Neuronal stem cell (in vitro differentiated cells): ENCODE data around the gene ROBO4.

Experiments
- DNase-seq: peaks from one replicate; pipeline ENCODE4 v3.0.0-alpha.2; 2013; ENCODE audit warnings: low spot score
- H2AFZ ChIP-seq: one replicate; pipeline ENCODE4 v1.6.1; 2013; ENCODE audit warnings: mild to moderate bottlenecking, low read length, inconsistent platforms
- H2AK5ac ChIP-seq: 2 replicates; pipeline ENCODE4 v1.6.1; 2013; ENCODE audit warnings: low read depth, mild to moderate bottlenecking, inconsistent platforms, low read length, moderate library complexity, mixed read lengths
- H2BK120ac ChIP-seq: 2 replicates; pipeline ENCODE4 v1.6.1; 2013; ENCODE audit warnings: low read depth, mild to moderate bottlenecking, inconsistent platforms, low read length, moderate library complexity, mixed read lengths
- H2BK12ac ChIP-seq: one replicate; pipeline ENCODE4 v1.6.1; 2013; ENCODE audit warnings: low read length, inconsistent platforms
- H2BK15ac ChIP-seq: 2 replicates; pipeline ENCODE4 v1.6.1; 2013; ENCODE audit warnings: mild to moderate bottlenecking, low read length, inconsistent platforms, mixed read lengths
- H2BK5ac ChIP-seq: one replicate; pipeline ENCODE4 v1.6.1; 2013; ENCODE audit warnings: inconsistent platforms, mild to moderate bottlenecking, low read length, moderate library complexity
- H3K14ac ChIP-seq: one replicate; pipeline ENCODE4 v1.6.1; 2013; ENCODE audit warnings: low read length, inconsistent platforms
- H3K18ac ChIP-seq: 2 replicates; pipeline ENCODE4 v1.6.1; 2013; ENCODE audit warnings: low read length, inconsistent platforms
- H3K23ac ChIP-seq: 2 replicates; pipeline ENCODE4 v1.6.1; 2013; ENCODE audit warnings: low read depth, mild to moderate bottlenecking, mixed read lengths, low read length, inconsistent platforms; ENCODE audit not compliant: poor library complexity
- H3K27ac ChIP-seq: replicated peaks from 3 replicates; pipeline ENCODE4 v1.5.1; 2013; ENCODE audit warnings: low read length, inconsistent platforms
- H3K27me3 ChIP-seq, 3 experiments: 2 replicates each; pipeline ENCODE4 v1.6.1; 2013; ENCODE audit warnings: low read length in 3 of 3, mild to moderate bottlenecking in 2 of 3, inconsistent platforms in 1 of 3, low read depth in 1 of 3, mixed read lengths in 1 of 3, moderate library complexity in 1 of 3; ENCODE audit not compliant: control insufficient read depth in 3 of 3, insufficient read depth in 3 of 3
- H3K36me3 ChIP-seq, 2 donors: replicated peaks in 1 of 2; 2 replicates each; pipeline ENCODE4 v1.6.1; 2013; ENCODE audit warnings: low read length in 2 of 2; ENCODE audit not compliant: control insufficient read depth in 2 of 2, insufficient read depth in 2 of 2
- H3K4ac ChIP-seq: 2 replicates; pipeline ENCODE4 v1.6.1; 2013; ENCODE audit warnings: inconsistent platforms, mild to moderate bottlenecking, low read length, moderate library complexity
- H3K4me1 ChIP-seq, 2 donors: 1 replicate in 1 of 2; 2 replicates in 1 of 2; pipeline ENCODE4 v1.6.1; 2013; ENCODE audit warnings: low read length in 2 of 2, low read depth in 1 of 2; ENCODE audit not compliant: control insufficient read depth in 2 of 2, insufficient read depth in 1 of 2
- H3K4me2 ChIP-seq: one replicate; pipeline ENCODE4 v1.6.1; 2013; ENCODE audit warnings: mild to moderate bottlenecking, low read length, inconsistent platforms; ENCODE audit not compliant: insufficient read depth, poor library complexity, severe bottlenecking
- H3K4me3 ChIP-seq, 2 donors: 2 replicates each; pipeline ENCODE4 v1.5.1; 2013; ENCODE audit warnings: low read length in 2 of 2, mild to moderate bottlenecking in 2 of 2, inconsistent platforms in 1 of 2, moderate library complexity in 1 of 2
- H3K79me1 ChIP-seq: one replicate; pipeline ENCODE4 v1.6.1; 2013; ENCODE audit warnings: low read depth, mild to moderate bottlenecking, inconsistent platforms, low read length, moderate library complexity
- H3K9ac ChIP-seq: one replicate; pipeline ENCODE4 v1.6.1; 2013; ENCODE audit warnings: mild to moderate bottlenecking, low read depth, low read length, inconsistent platforms; ENCODE audit not compliant: poor library complexity
- H3K9me3 ChIP-seq, 2 donors: replicated peaks in 1 of 2; 2 replicates each; pipeline versions ENCODE3 to v1.6.1; 2013; ENCODE audit warnings: low read length in 2 of 2, mild to moderate bottlenecking in 2 of 2, inconsistent platforms in 1 of 2, low read depth in 1 of 2, mixed read lengths in 1 of 2, moderate library complexity in 1 of 2; ENCODE audit not compliant: control insufficient read depth in 2 of 2, insufficient read depth in 1 of 2
- H4K8ac ChIP-seq: one replicate; pipeline ENCODE4 v1.6.1; 2013; ENCODE audit warnings: low read depth, mild to moderate bottlenecking, inconsistent platforms, low read length, moderate library complexity
- H4K91ac ChIP-seq: one replicate; pipeline ENCODE4 v1.6.1; 2013; ENCODE audit warnings: low read length, low read depth, mild to moderate bottlenecking, inconsistent platforms; ENCODE audit not compliant: poor library complexity
- WGBS, 2 donors: extraction: QIAGEN DNeasy Blood & Tissue Kit; methylation state at CpG; one replicate each; pipeline ENCODE4 v1.1.7; 2013; ENCODE audit warnings: missing lambda C conversion rate in 2 of 2, mixed read lengths in 1 of 2; ENCODE audit not compliant: insufficient read length in 2 of 2, insufficient replicate concordance in 1 of 2; ENCODE audit errors: extremely low coverage in 2 of 2; 5-methylcytosine and 5-hydroxymethylcytosine counted together

The ROBO4 gene

DNA sequence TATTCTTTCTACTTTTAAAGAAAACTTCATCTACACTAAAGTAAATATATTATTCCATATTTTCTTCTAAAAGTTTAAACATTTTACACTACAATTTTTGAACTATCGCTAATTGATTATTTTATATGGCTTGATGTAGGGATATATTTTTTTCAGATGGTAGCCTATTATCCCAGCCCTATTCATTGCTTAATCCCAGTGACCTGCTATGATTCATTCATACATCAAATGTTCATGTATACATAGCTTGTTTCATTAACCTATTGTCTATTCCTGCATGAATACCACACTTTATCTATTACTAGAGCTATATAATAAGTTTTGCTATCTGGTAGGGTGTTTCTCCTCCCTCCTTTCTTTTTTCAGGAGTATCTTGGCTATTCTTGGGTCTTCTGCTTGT, 5.0 kb upstream of the ROBO4 start:
- H2AFZ ChIP-seq, result no peak overlapping the region
- H3K23ac ChIP-seq, result no peak overlapping the region
- H2BK15ac ChIP-seq, result no peak overlapping the region
- H2BK12ac ChIP-seq, result no peak overlapping the region
- H2BK5ac ChIP-seq, result no peak overlapping the region
- no peaks in the 10 kb centered on the region for H3K36me3 ChIP-seq
- no peaks in the 10 kb centered on the region for H3K79me1 ChIP-seq
- no peak for DNase-seq
- peaks cover under 1 to 8% of the 10 kb centered on the region in 2 donors for H3K4me1 ChIP-seq
- no peak overlapping the region for H3K14ac ChIP-seq
- WGBS, 2 donors, result no CpG with 5 or more reads among the region's 1 CpG
- no peak overlapping the region for H3K27ac ChIP-seq
- H3K18ac ChIP-seq, result no peak overlapping the region
- H3K4ac ChIP-seq, result no peak overlapping the region
- no peak overlapping the region for H4K8ac ChIP-seq
- no peak overlapping the region for H3K4me2 ChIP-seq
- H3K27me3 ChIP-seq, result peaks cover 0 to 19% (median 0%) of the 10 kb centered on the region in 3 experiments
- H2BK120ac ChIP-seq, result no peak overlapping the region
- no peak overlapping the region for H4K91ac ChIP-seq
- H3K4me3 ChIP-seq, result no peak overlapping the region
- H2AK5ac ChIP-seq, result no peak overlapping the region
- H3K9ac ChIP-seq, result no peak overlapping the region
- H3K9me3 ChIP-seq, result no peaks in the 10 kb centered on the region

DNA sequence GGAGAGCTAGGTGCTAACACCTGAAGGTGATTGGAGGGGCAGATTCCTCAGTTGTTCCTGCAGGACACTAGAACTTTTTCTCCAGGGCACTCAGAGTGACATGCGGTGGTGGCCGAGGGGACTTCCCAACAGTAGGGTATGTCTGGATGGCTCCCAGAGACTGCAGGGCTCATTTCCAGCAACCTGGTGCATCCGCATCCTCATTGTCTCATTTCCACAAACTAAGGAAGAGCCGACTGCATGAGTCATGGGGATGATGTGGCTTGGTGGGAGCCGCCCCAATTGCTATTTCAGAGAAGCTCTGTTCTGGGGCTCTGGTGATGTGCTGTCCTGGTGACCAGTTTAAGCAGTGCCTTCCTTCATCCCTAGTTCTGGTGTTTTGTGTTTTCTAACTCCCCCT, 2.8 kb upstream of the ROBO4 start:
- DNase-seq, result no peak
- peaks cover 3 to 8% of the 10 kb centered on the region in 2 donors for H3K4me1 ChIP-seq
- no peak overlapping the region for H3K4me3 ChIP-seq
- H3K14ac ChIP-seq, result no peak overlapping the region
- no peak overlapping the region for H2BK15ac ChIP-seq
- no peaks in the 10 kb centered on the region for H3K36me3 ChIP-seq
- no peak overlapping the region for H4K8ac ChIP-seq
- no peak overlapping the region for H3K9ac ChIP-seq
- H3K4ac ChIP-seq, result no peak overlapping the region
- H2BK12ac ChIP-seq, result no peak overlapping the region
- no peak overlapping the region for H2AK5ac ChIP-seq
- no peak overlapping the region for H2BK120ac ChIP-seq
- WGBS, 2 donors, result no CpG with 5 or more reads among the region's 5 CpGs
- no peak overlapping the region for H3K18ac ChIP-seq
- H3K27ac ChIP-seq, result no peak overlapping the region
- H4K91ac ChIP-seq, result no peak overlapping the region
- no peaks in the 10 kb centered on the region for H3K79me1 ChIP-seq
- no peak overlapping the region for H2BK5ac ChIP-seq
- H3K9me3 ChIP-seq, result no peaks in the 10 kb centered on the region
- H2AFZ ChIP-seq, result no peak overlapping the region
- peaks cover 0 to 19% (median 0%) of the 10 kb centered on the region in 3 experiments for H3K27me3 ChIP-seq
- H3K23ac ChIP-seq, result no peak overlapping the region
- H3K4me2 ChIP-seq, result no peak overlapping the region

DNA sequence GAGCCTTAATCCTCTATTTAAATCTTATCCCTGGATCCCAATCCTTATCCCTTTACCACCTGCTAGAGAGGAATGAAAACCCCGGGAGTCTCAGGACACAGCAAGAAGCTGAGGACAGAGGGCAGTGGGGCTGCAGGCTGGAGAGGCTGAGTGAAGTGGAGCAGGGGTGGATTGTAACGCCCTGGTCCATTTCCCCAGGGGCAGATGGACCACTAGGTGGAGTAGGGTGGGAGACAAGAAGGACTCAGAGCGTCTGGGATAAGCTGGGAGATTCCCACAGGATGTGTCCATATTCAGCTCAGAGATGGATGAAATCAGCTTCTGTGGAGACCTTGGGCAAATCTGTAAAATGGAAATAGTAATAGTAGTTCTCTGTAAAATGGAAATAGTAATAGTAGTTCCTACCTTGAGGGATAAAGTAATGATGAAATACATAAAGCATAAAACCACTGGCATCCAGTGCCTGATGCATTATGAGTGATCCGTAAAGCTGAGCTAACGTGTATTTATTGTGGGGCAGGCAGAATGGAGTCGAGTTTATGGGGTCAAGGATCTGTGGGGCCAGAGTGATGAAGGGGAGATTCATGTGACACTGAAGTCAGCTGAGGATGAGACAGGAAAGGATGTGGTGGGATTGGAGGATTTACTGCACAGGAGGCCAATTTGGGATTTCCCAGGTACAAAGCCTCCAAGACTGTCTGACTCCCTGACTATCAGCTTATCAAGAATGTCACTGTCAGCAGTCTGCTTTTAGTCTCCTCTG, 1.9 kb upstream of the ROBO4 start:
- DNase-seq, result no peak
- no peaks in the 10 kb centered on the region for H3K79me1 ChIP-seq
- H3K9me3 ChIP-seq, result no peaks in the 10 kb centered on the region
- H2BK5ac ChIP-seq, result no peak overlapping the region
- no peaks in the 10 kb centered on the region for H3K36me3 ChIP-seq
- H4K91ac ChIP-seq, result no peak overlapping the region
- H3K4me1 ChIP-seq, result peaks cover 3 to 8% of the 10 kb centered on the region in 2 donors
- no peak overlapping the region for H3K4me2 ChIP-seq
- H3K27me3 ChIP-seq, result peaks cover 0 to 22% (median 0%) of the 10 kb centered on the region in 3 experiments
- no peak overlapping the region for H3K9ac ChIP-seq
- no CpG with 5 or more reads among the region's 6 CpGs for WGBS, 2 donors
- no peak overlapping the region for H3K4me3 ChIP-seq
- H2AK5ac ChIP-seq, result no peak overlapping the region
- no peak overlapping the region for H3K4ac ChIP-seq
- no peak overlapping the region for H2BK12ac ChIP-seq
- no peak overlapping the region for H2BK15ac ChIP-seq
- no peak overlapping the region for H3K14ac ChIP-seq
- H4K8ac ChIP-seq, result no peak overlapping the region
- H3K23ac ChIP-seq, result no peak overlapping the region
- H3K27ac ChIP-seq, result no peak overlapping the region
- peak overlapping the region; percentile 92 for H2AFZ ChIP-seq
- peak overlapping the region; percentile 18 for H3K18ac ChIP-seq
- H2BK120ac ChIP-seq, result no peak overlapping the region

DNA sequence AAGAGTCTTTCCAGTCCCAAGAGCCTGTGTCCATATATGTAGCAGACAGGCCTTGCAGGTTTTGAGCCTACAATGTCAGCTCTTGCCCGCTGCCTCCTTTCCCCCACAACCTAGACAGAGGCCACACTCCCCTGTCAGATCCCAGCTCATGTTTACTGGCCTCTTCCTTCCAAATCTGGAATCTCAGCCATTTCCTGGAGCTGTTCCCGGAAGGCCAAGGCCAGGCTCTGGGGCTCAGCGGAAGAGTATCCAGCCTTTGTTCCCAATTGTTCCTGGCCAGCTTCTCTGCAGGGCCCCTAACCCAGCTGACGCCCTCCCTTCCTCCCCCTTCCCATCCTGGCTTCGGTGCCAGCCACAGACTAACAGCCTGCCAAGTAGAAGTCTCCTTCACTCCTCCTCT, 1.0 kb upstream of the ROBO4 start:
- Histone ChIP-seq H2BK15ac (no peak overlapping the region), H3K4me3 (no peak overlapping the region), H3K23ac (no peak overlapping the region), H2BK5ac (no peak overlapping the region), H4K91ac (no peak overlapping the region), H3K27me3 (peaks cover 0 to 30% (median 0%) of the 10 kb centered on the region in 3 experiments), H3K27ac (no peak overlapping the region), H2AFZ (peak overlapping the region; percentile 92), H3K9ac (no peak overlapping the region), H3K9me3 (no peaks in the 10 kb centered on the region), H4K8ac (no peak overlapping the region), H3K4ac (no peak overlapping the region), H3K4me1 (peaks cover 3 to 8% of the 10 kb centered on the region in 2 donors), H3K36me3 (no peaks in the 10 kb centered on the region), H3K4me2 (no peak overlapping the region), H3K14ac (no peak overlapping the region), H2BK12ac (no peak overlapping the region), H3K79me1 (no peaks in the 10 kb centered on the region), H2AK5ac (no peak overlapping the region), H2BK120ac (no peak overlapping the region), H3K18ac (no peak overlapping the region)
- DNase-seq, result no peak
- no CpG with 5 or more reads among the region's 5 CpGs for whole genome bisulfite sequencing, 2 donors
